Hippocampal formation (tissue), 2 donors: ENCODE data around the gene DACH1.

Source experiments
- DNase-seq, 2 donors: peaks; one replicate each; lab custom pipeline; 2025; lab: John Stamatoyannopoulos, UW

The DACH1 gene

DNA sequence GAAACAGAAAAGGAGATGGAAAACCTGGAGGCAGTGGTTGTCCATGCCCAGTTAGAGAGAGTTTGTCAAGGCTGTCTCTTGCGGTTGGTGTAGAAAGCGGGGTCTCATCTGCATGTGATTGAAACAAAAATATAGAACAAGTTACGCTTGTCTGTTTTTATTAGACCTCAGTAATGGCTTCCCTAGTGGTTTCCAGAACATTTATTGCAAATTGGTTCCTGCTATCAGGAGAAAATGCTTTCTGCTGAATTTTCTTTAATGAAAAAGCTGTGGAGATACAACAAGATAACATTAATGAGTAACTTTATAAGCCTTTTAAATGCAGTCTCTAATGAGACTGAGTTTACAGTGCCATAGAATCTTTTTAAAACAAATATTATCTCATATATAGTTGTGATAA, 378.0 kb downstream of the DACH1 start:
- no peak for DNase-seq

DNA sequence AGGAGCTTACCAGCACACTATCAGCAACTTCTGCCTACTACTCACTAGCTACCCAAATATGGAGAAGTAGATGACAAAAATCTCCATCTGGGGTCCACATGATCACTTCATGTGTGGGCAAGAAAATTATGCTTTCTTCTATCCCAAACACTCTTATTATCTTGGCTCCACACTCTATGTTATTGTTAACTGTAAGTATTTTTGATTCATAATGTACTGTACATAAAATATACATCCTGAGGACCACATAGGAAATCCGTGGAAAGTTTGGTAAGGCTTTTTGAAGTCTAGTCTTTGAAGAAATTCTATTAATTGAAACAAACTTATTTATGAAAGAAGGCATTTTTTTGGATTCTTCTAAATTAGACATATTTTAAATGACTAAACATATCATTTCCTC, 378.8 kb downstream of the DACH1 start:
- DNase-seq, result no peak

DNA sequence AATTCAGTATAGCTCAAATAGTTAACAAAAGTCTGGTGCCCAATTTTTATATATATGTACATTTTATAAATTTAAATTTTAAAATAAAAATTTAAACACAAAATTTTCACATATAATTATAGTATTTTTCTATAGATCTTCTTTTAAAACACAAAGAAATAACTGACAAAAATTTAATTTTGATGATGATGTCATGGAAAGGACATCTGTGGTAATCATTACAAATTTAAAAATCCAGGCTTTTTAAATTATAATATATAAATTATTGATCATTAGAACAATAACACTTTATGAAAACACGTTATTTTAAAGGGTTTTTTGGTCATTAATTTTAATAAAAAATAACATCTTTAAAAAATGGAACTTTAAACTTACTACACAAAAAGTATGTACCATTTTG, 381.1 kb downstream of the DACH1 start:
- DNase-seq, result no peak

DNA sequence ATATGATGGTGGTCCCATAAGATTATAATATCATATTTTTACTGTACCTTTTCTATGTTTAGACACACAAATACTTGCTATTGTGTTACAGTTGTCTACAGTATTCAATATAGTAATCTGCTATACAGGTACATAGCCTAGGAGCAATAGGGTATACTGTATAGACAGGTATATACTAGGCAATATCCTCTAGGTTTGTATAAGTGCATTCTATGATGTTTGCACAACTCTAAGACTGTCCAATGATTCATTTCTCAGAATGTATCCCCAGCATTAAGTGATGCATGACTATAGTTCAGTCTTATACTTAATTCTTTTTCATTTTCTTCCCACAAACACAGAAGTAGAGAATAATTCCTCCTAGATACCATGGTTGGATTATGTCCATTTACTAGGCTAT, 383.3 kb downstream of the DACH1 start:
- no peak for DNase-seq

DNA sequence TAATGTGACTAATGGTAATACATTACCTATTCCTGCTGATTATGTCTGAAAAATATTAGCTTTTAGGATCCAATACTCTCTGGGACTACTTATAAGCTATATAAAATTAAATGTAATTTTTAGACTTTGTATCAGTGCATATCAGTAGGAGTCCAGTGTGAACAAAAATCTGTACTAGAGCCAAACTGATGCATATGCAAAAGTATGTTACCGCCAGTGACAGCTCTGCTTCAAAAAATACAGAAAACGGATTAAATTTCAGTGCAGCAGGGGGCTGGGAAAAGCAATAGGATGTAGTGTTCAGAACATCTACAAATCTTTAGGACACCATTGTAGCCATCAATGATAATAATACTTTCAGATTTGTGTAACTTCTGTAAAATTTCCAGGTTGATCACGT, 385.5 kb downstream of the DACH1 start:
- DNase-seq, result no peak

DNA sequence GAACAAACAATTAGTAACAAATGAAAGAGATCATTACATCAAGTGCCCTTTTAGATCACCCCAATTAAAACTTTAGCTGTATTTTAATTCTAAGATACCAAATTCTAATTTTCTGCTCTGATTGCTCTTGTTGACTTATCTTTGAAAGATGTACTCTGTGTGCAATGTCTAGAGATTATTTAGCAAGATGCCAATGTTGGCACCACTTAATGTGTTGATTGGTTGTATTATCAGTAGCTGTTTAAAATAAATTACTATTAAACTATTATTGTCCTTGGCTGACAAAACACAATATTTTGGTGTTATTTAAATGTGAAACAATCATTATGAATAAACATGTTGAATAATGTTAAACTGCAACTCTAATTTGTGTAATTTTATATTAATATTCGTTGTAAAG, 386.0 kb downstream of the DACH1 start:
- DNase-seq, result no peak

DNA sequence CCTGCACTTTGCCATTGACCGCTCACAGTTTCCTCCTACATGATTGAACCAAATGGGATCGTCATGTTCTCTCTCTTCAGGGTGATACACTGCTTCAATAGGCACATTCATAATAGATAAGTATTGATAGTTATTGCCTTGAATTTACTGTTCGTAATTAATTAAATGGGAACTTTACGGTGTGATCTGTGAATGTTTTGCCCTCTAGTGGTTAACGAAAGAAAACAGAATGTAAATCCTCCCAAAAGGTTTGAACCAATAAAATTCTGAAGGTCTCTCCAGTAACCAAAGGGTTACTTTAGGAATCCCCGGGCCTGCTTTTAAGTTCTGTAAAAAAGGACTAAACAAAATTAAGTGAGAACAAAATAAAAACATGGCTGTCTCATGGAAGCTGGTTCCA, 389.3 kb downstream of the DACH1 start:
- no peak for DNase-seq

DNA sequence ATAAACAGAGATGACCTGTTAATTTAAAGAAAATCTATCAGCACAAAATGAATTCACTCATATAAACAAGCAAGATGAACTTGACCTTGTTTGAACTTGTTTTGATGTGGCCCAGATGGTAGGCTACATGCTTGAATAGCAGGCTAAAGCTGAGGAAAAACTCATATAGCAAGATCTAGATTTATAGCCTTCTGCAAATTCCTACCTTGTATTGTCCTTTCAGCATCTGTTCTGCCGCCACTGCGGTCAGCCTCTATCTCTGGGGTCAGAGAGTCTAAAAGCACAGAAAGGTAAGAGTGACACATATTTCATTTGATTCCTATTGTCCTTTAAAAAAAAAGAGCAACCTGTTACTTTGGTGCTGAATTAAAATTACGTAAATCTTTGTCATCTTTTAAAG, 392.1 kb downstream of the DACH1 start:
- no peak for DNase-seq

DNA sequence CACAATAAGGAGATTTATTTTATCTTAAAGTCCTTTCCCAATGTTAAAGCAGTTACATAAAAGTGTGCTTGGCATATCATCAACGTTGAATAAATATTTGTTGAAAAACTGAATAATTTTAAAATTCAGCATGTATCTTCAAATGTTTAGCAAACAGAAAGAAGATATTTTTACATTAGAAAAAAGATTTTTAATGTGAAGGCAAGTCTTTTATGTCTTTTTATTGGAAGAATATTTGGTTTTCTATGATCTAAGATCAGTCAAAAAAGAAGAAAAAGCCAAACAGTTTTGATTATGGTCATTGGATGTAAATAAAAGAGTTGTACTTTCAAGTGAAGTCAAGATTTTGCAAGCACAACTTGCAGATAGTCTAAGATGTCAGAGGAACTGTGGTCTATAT, 397.4 kb downstream of the DACH1 start:
- no peak for DNase-seq

DNA sequence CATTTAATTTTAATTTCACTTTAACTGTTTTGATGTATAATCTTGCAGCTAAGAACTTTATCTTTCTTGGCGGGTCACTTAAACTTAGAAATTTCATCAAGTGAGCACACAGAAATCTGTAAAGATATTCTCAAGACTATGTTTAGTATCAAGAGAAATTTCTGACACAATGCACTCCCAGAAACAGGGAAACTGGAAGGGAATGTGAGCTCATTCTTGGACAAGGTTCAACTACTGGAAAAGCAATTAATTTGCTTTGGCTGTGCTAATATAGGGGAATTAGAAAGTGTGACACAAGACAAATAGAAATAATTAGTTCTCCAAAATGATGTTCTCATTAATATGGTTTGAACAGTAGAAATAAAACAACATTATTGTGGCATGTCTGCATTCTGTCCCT, 402.3 kb downstream of the DACH1 start:
- no peak for DNase-seq

DNA sequence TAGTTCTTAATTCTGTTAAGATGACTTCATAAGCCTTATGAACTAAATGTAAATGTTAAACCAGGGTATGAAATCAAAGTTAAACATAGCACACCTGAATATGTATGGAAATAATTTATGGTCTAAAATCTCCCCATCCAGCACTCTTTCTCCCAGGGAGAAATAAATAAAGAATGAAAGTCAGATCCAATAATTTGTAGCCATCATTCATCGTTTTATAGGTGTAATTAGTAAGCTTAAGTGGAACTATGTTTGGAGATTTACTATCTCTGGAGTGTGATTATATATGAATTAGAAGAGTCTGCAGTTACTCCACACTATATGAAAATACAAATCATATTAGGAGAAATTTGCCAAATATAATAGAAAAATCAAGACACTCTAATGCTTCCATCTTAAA, 405.1 kb downstream of the DACH1 start:
- no peak for DNase-seq

DNA sequence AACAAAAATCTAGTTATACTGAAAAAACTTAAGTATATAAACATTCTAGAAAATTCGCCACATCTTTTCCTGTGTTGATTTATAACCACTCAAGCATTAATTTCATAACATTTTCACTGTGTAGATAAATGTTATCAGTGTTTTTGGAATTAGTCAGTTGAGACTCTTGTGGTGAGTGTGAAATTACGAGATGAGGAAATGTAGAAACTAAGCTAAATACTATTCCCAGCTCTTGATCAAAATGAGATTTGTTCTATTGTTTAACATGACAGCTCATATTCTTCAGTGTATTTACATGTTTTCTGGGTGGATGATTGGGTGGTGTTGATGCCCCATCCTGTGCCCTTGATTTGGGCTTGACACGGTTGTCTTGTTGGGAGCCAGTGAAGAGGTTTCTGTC, 406.8 kb downstream of the DACH1 start:
- DNase-seq, result no peak

DNA sequence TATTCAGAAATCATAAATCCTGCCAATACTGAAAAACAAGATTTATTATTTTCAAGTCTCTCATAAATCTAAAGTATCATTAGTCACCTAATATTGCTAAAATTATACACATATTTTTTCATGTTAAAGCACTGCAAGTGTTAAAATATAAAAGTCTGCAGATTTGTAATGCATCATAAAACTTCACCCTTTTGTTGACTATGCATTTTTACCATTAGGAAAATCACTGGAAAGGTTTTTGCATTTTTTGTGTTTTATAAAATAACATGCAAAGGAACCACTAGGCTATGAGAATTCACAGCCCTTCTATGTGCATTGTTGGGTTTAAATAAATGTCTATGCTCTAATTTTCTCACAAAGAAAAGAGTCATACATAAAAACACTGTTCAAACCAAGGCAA, 407.3 kb downstream of the DACH1 start:
- no peak for DNase-seq

DNA sequence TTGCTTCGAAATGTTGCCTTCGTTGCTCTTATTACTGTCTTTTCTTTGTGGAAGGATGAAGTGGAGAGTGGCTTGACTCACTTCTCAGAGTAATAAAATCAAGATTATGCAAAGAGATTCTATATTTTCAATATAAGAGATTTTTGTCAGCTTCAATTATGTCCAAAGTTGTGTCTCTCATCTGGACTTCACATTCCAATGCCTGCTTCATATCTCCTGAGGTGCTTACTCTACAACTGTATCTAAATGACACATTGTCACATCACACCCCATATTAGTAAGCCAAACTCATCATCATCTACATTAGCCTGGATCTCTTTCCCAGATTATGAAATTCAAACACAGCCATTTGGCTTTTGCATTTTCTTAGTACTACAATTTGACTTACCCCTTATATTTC, 409.4 kb downstream of the DACH1 start:
- DNase-seq, result no peak

DNA sequence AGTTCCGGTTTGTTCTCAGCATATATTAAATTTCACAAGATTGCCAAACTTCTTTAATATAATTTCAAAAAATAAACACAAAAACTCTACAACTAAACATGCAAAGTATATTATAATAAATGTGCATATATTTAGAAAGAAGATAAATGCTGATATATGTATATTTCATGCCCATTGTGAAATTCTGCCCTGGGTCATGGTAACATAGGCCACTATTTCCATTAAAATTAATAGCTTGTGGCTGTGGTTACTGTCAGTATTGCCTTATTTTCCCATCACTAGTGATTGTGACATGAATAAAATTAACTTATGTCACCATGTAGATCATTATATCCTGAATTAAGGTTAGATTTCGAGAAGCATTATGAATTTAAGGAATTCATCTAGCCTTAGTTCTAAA, 410.9 kb downstream of the DACH1 start:
- no peak for DNase-seq

DNA sequence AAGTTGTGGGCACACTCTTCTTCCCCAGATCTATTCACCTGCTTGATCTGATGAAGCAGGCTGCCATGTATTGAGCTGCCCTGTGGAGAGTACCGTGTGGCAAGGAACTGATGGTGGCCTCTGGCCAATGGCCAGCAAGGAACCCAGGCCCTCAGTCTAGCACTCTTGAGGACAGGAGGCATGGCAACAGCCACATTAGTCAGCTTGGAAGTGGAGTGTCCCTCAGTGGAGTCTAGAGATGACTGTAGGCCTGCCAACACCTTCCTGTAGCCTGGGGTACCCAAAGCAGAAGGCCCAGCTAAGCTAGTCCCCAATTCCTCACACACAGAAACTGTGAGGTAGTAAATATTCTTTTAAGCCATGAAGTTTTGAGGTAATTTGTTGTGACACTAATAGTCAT, 412.5 kb downstream of the DACH1 start:
- DNase-seq, result no peak

DNA sequence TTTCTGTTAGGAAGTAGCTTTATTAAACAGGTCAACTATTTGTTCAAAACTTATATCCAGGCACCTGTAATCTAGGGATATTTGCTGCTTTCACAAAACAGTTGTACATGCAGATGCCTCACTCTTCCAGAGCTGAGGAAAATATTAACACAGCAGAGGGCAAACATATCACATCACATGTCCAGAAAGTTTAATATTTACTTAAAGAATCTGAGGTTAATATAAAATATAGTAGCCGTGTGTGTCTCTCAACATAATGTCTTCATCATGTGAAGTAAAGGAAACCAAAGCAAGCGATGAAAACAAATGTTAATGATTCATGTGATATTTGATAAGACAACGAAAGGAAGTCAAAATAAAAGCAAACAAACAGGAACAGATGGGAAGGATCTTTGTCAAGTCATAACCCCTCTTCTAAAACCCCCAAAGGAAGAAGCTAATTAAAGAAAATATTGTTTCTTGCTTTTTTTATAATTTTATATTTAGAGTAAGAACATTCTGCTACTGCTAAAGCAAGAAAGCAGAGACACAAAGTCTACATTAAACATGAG, 418.8 kb downstream of the DACH1 start:
- DNase-seq, result no peak

DNA sequence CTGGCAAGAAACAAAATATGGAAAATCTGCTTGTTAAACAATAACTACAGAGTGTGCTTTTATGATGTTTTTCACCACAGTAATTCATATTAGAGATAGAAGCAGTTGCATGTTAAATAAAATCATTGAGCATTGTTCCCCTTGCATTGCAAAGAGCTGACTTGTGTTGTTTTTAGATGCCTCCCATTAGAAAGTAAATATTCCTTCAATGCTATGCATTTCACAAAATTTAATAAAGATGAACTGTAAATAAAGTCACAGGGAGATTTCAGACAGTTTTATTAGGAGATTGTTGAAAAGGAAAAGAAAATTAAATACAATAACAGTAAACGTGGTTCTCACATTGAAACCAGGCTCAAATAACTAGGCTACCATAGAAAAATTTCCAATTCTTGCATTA, 429.3 kb downstream of the DACH1 start:
- DNase-seq, result no peak

DNA sequence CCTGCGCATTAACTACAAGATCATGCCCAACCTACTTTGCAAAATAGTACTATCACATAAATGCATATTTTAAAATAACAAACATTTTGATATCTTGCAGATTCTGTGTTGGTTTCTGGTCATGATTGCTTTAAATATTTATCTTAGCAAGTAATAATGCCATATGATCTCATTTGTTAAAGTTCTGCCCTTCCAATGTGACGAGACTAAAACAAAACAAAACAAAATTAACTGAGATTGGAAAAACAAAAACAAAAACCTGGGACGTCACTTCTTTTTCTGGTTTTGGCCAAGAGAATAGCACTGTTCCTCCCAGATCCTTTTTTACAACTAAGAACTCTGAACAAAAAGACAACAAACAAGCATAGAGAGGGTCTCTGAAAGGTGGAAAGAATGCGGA, 436.3 kb downstream of the DACH1 start:
- DNase-seq, result no peak

DNA sequence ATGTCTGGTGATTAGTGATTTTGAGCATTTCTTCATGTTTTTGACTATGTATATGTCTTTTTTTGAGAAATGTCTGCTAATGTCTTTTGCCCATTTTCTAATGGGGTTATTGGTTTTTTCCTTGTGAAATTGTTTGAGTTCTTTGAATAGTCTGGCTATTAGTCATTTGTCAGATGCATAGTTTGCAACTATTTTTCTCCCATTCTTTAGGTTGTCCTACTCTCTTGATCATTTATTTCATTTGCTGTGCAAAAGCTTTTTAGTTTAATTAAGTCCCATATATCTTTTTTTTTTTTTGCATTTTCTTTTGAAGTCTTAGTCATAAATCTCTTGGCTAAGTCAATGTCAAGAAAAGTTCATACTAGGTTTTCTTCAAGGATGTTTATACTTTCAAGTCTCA, 449.8 kb downstream of the DACH1 start:
- DNase-seq, result no peak

DNA sequence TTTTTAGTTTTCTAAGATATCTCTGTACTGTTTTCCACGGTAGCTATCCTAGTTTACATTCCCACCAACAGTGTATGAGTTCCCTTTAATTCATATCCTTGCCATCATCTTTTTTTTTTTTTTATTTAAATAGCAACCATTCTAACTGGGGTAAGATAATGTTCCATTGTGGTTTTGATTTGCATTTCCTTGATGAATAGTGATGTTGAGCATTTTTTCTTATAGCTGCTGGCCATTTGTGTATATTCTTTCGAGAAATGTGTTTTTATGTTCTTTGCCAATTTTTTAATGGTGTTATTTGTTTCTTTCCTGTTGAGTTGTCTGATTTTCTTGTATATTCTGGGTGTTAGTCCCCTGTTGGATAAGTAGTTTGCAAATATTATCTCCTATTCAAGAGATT, 454.8 kb downstream of the DACH1 start:
- DNase-seq, result no peak

DNA sequence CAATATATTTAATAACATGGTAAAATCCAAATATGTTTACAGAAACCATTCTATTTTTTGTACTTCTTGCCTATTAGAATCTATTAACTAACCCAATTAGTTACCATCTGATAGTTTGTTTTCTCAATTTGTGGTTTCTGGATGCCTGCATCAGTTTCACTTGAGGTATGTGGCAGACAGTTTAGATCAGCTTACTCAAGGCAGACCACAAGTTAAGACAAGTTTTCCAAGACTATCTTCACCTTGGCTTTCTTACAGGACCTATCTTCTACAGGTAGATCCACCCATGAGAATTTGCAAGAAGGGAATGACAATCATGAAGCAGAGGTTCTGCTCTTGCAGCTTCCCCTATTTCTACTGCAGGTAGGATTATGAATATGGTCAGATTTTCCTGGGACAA, 458.6 kb downstream of the DACH1 start:
- no peak for DNase-seq

DNA sequence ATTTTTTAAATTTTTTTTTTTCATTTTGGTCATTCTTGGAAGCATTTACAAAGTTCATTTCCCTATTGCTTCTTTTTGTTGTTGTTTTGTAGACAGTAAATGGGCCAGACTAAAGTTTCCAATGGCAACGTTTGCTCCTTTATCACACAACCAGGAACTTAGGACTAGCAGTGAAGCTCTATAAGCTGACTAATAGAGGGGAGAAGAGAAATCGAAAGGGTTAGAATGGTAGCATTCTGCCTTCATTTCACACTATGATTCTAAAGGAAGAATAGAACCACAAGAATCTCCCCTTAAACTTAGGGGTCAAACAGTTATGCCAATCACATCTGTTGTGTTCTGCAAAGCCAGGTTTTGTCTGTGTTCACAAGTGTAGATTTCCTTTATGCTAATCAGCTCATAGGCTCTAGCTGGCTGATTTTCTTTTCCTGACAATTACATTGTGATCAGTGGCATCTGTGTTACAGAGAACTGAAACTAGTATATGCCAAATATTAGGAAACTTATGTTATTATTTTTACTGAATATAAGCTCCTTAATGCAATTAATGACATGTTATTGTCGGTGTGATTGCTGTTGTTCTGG, 467.3 kb downstream of the DACH1 start:
- DNase-seq, result no peak

DNA sequence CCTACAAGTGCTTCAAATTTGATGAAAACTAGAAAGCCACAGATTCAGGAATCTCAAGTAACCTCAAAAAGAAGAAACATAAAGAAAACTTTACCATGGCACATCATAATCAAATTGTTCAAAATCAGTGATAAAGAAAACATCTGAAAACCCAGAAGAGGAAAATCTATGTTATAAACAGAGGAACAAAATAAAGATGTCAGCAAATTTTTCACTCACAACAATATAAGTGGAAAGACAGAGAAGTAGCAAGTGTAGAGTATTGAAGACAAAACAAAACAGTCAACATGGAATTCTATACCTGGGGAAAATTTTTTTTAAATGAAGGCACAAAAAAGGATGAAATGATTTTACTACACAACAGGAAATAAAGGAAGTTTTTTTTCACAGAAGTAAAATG, 470.9 kb downstream of the DACH1 start:
- DNase-seq, result no peak

DNA sequence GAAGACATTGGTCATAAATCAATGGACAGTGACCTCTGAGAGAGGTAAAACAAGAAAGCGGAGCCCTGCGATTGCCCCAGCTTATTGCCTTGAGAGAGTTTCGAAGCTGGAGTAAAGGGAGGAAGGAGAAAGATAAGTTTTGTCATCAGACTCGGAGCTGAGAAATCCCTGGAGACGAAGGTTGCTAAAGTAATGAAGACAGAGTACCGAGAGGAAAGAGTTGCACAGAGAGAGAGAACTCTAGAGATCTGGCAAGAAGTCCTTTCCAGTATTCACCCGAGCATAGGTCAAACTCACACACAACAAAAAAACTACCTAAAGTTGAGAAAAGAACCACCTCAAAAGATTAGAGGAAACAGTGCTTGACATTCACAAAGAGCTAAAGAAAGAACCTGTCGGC, 472.0 kb downstream of the DACH1 start:
- no peak for DNase-seq
